WTC11 (cell line): Measurements from ENCODE around the gene TENT4B. TPM values are rescaled to one million over a fixed set of nuclear protein-coding genes. Genes with fewer than 3 reads are reported as not detected.

Experiments
- ATAC-seq: fragments of 200-7000 bp; cut with Tn5 transposase; 2 replicates; pipeline ENCODE4 v1.10.0; 2021; ENCODE audit warnings: mild to moderate bottlenecking, moderate library complexity
- CTCF ChIA-PET: fragments of 300-600 bp; sonication (Branson Sonifier 250); formaldehyde crosslinking; loops from one replicate; lab custom pipeline; 2021; ENCODE audit warnings: antibody characterized with exemption; lab: Charles Lee
- POLR2A ChIA-PET: fragments of 350-600 bp; sonication (Branson Sonifier 250); formaldehyde crosslinking; loops from one replicate; lab custom pipeline; 2021; ENCODE audit warnings: antibody characterized with exemption; lab: Charles Lee
- DNase-seq: peaks from one replicate; pipeline ENCODE4 v3.0.0; 2021; ENCODE audit warnings: low spot score
- H3K27ac Mint-ChIP-seq: 2 replicates; pipeline ENCODE4 v1.8.0; 2021; ENCODE audit warnings: mixed read lengths
- H3K27me3 Mint-ChIP-seq: 2 replicates; pipeline ENCODE4 v1.8.0; 2021; ENCODE audit warnings: low read depth, mild to moderate bottlenecking, moderate library complexity, mixed read lengths
- H3K36me3 Mint-ChIP-seq: 2 replicates; pipeline ENCODE4 v1.8.0; 2021; ENCODE audit warnings: mixed read lengths
- H3K4me1 Mint-ChIP-seq: 2 replicates; pipeline ENCODE4 v1.8.0; 2022; ENCODE audit warnings: mixed read lengths
- H3K4me3 Mint-ChIP-seq: 2 replicates; pipeline ENCODE4 v1.8.0; 2021; ENCODE audit warnings: mild to moderate bottlenecking, moderate library complexity, mixed read lengths
- H3K9me3 Mint-ChIP-seq: 2 replicates; pipeline ENCODE4 v1.8.0; 2021; ENCODE audit warnings: mixed read lengths
- CBFB ChIP-seq: sonication (generic); formaldehyde crosslinking; IDR thresholded peaks from 2 replicates; pipeline ENCODE4 v1.8.1; 2022; ENCODE audit warnings: mild to moderate bottlenecking, low read depth, missing genetic modification reagents
- ETV6 ChIP-seq: sonication (generic); formaldehyde crosslinking; IDR thresholded peaks from 2 replicates; pipeline ENCODE4 v1.8.1; 2022; ENCODE audit warnings: mild to moderate bottlenecking, missing genetic modification reagents
- FOXP1 ChIP-seq: sonication (generic); formaldehyde crosslinking; IDR thresholded peaks from 2 replicates; pipeline ENCODE4 v1.8.0; 2022; ENCODE audit warnings: missing genetic modification reagents, mild to moderate bottlenecking, moderate library complexity, borderline replicate concordance
- GABPB1 ChIP-seq: sonication (generic); formaldehyde crosslinking; IDR thresholded peaks from 2 replicates; pipeline ENCODE4 v1.8.1; 2023; ENCODE audit warnings: mild to moderate bottlenecking, missing genetic modification reagents
- HMGA2 ChIP-seq: fragments of 250-450 bp; sonication (Bioruptor Pico); IDR thresholded peaks from 2 replicates; pipeline ENCODE4 v1.4.0; 2021; ENCODE audit warnings: mild to moderate bottlenecking, moderate library complexity
- NFYB ChIP-seq: sonication (generic); formaldehyde crosslinking; conservative IDR thresholded peaks from 2 replicates; pipeline ENCODE4 v1.8.0; 2022; ENCODE audit warnings: low read depth, missing genetic modification reagents
- SMAD4 ChIP-seq: sonication (generic); formaldehyde crosslinking; IDR thresholded peaks from 2 replicates; pipeline ENCODE4 v1.8.0; 2022; ENCODE audit warnings: mild to moderate bottlenecking, missing genetic modification reagents
- TEAD4 ChIP-seq: sonication (generic); formaldehyde crosslinking; IDR thresholded peaks from 2 replicates; pipeline ENCODE4 v1.8.0; 2022; ENCODE audit warnings: mild to moderate bottlenecking, missing genetic modification reagents
- ZBTB21 ChIP-seq: sonication (generic); formaldehyde crosslinking; IDR thresholded peaks from 2 replicates; pipeline ENCODE4 v1.8.1; 2023; ENCODE audit warnings: mild to moderate bottlenecking, missing genetic modification reagents, borderline replicate concordance
- ZNF232 ChIP-seq: sonication (generic); formaldehyde crosslinking; IDR thresholded peaks from 2 replicates; pipeline ENCODE4 v1.8.0; 2022; ENCODE audit warnings: mild to moderate bottlenecking, missing genetic modification reagents
- total RNA-seq: library from RNA; stranded (reverse); gene quantifications from 3 replicates; pipeline ENCODE4 v1.2.3, GENCODE V29; 2021
- TF ChIP-seq, protein P1 (sequence below): sonication (generic); formaldehyde crosslinking; IDR thresholded peaks from 2 replicates; pipeline ENCODE4 v1.8.1; 2022; ENCODE audit warnings: low read depth, mild to moderate bottlenecking, moderate library complexity, missing genetic modification reagents, borderline replicate concordance
- TF ChIP-seq, protein P2 (sequence below): fragments of 250-450 bp; sonication (Bioruptor Pico); IDR thresholded peaks from 2 replicates; pipeline ENCODE4 v1.9.0; 2021; ENCODE audit warnings: mild to moderate bottlenecking
- TF ChIP-seq, protein P3 (sequence below): sonication (generic); formaldehyde crosslinking; conservative IDR thresholded peaks from 2 replicates; pipeline ENCODE4 v1.8.1; 2023; ENCODE audit warnings: mild to moderate bottlenecking, low read depth, missing genetic modification reagents, moderate library complexity
- TF ChIP-seq, protein P4 (sequence below): sonication (generic); formaldehyde crosslinking; IDR thresholded peaks from 2 replicates; pipeline ENCODE4 v1.8.0; 2023; ENCODE audit warnings: missing genetic modification reagents
- TF ChIP-seq, protein P5 (sequence below): sonication (generic); formaldehyde crosslinking; IDR thresholded peaks from 2 replicates; pipeline ENCODE4 v1.8.0; 2022; ENCODE audit warnings: mild to moderate bottlenecking, missing genetic modification reagents

The TENT4B gene
- total RNA-seq, 1 experiment from 2014 or later, result 14.3 TPM

DNA sequence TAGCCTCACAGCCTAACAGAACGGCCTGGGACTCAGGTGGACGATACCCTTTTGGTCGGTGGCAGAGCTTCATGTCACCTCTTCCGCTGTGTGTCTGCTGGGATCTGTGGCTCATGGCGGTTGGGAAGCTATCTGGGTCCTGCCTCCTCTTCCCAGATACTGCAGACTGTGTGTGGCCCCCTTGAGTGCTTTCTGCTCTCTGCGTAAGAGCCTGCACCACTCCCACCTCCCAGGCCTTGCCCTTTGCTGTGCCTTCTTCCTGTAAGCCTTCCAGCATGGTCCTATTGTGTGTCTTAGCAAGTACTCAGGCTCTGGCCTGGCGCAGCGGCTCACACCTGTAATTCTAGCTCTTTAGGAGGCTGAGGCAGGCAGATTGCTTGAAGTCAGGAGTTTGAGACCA, 95.7 kb downstream of the TENT4B start:
- H3K9me3 Mint-ChIP-seq, result no peaks in the 10 kb centered on the region
- no peak overlapping the region for H3K4me3 Mint-ChIP-seq
- DNase-seq (no peak), ATAC-seq (no peak)
- POLR2A ChIA-PET, result no interaction called here
- peaks cover 23% of the 10 kb centered on the region for H3K27me3 Mint-ChIP-seq
- H3K4me1 Mint-ChIP-seq, result peaks cover 37% of the 10 kb centered on the region
- no peak overlapping the region; the same call in 1 of the 2 replicates for H3K27ac Mint-ChIP-seq
- CTCF ChIA-PET, result interaction anchor here (0.6 to 1.6 kb wide), 5 partner anchors 12 to 224 kb away, joined by 3 to 5 read pairs (median 4); partner anchors contain the start of gene CNEP1R1
- no peaks in the 10 kb centered on the region for H3K36me3 Mint-ChIP-seq
- TF ChIP-seq SMAD4 (CRISPR knock-in tag), result no peak
- TF ChIP-seq, protein P1, sequence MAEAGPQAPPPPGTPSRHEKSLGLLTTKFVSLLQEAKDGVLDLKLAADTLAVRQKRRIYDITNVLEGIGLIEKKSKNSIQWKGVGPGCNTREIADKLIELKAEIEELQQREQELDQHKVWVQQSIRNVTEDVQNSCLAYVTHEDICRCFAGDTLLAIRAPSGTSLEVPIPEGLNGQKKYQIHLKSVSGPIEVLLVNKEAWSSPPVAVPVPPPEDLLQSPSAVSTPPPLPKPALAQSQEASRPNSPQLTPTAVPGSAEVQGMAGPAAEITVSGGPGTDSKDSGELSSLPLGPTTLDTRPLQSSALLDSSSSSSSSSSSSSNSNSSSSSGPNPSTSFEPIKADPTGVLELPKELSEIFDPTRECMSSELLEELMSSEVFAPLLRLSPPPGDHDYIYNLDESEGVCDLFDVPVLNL (CRISPR knock-in tag), result no peak
- TF ChIP-seq, protein P2, sequence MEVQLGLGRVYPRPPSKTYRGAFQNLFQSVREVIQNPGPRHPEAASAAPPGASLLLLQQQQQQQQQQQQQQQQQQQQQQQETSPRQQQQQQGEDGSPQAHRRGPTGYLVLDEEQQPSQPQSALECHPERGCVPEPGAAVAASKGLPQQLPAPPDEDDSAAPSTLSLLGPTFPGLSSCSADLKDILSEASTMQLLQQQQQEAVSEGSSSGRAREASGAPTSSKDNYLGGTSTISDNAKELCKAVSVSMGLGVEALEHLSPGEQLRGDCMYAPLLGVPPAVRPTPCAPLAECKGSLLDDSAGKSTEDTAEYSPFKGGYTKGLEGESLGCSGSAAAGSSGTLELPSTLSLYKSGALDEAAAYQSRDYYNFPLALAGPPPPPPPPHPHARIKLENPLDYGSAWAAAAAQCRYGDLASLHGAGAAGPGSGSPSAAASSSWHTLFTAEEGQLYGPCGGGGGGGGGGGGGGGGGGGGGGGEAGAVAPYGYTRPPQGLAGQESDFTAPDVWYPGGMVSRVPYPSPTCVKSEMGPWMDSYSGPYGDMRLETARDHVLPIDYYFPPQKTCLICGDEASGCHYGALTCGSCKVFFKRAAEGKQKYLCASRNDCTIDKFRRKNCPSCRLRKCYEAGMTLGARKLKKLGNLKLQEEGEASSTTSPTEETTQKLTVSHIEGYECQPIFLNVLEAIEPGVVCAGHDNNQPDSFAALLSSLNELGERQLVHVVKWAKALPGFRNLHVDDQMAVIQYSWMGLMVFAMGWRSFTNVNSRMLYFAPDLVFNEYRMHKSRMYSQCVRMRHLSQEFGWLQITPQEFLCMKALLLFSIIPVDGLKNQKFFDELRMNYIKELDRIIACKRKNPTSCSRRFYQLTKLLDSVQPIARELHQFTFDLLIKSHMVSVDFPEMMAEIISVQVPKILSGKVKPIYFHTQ, result no peak
- TF ChIP-seq ETV6 (CRISPR knock-in tag), result no peak
- no peak for TF ChIP-seq HMGA2
- TF ChIP-seq ZNF232, result no peak
- TF ChIP-seq FOXP1 (CRISPR knock-in tag), result no peak
- no peak for TF ChIP-seq NFYB (CRISPR knock-in tag)
- TF ChIP-seq, protein P3, sequence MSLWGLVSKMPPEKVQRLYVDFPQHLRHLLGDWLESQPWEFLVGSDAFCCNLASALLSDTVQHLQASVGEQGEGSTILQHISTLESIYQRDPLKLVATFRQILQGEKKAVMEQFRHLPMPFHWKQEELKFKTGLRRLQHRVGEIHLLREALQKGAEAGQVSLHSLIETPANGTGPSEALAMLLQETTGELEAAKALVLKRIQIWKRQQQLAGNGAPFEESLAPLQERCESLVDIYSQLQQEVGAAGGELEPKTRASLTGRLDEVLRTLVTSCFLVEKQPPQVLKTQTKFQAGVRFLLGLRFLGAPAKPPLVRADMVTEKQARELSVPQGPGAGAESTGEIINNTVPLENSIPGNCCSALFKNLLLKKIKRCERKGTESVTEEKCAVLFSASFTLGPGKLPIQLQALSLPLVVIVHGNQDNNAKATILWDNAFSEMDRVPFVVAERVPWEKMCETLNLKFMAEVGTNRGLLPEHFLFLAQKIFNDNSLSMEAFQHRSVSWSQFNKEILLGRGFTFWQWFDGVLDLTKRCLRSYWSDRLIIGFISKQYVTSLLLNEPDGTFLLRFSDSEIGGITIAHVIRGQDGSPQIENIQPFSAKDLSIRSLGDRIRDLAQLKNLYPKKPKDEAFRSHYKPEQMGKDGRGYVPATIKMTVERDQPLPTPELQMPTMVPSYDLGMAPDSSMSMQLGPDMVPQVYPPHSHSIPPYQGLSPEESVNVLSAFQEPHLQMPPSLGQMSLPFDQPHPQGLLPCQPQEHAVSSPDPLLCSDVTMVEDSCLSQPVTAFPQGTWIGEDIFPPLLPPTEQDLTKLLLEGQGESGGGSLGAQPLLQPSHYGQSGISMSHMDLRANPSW (CRISPR knock-in tag), result no peak
- TF ChIP-seq CBFB (CRISPR knock-in tag), result no peak
- TF ChIP-seq TEAD4, result no peak
- TF ChIP-seq, protein P4, sequence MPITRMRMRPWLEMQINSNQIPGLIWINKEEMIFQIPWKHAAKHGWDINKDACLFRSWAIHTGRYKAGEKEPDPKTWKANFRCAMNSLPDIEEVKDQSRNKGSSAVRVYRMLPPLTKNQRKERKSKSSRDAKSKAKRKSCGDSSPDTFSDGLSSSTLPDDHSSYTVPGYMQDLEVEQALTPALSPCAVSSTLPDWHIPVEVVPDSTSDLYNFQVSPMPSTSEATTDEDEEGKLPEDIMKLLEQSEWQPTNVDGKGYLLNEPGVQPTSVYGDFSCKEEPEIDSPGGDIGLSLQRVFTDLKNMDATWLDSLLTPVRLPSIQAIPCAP (CRISPR knock-in tag), result no peak
- TF ChIP-seq, protein P5, sequence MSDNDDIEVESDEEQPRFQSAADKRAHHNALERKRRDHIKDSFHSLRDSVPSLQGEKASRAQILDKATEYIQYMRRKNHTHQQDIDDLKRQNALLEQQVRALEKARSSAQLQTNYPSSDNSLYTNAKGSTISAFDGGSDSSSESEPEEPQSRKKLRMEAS (CRISPR knock-in tag), result no peak
- TF ChIP-seq, all 79 proteins: peak for 0

DNA sequence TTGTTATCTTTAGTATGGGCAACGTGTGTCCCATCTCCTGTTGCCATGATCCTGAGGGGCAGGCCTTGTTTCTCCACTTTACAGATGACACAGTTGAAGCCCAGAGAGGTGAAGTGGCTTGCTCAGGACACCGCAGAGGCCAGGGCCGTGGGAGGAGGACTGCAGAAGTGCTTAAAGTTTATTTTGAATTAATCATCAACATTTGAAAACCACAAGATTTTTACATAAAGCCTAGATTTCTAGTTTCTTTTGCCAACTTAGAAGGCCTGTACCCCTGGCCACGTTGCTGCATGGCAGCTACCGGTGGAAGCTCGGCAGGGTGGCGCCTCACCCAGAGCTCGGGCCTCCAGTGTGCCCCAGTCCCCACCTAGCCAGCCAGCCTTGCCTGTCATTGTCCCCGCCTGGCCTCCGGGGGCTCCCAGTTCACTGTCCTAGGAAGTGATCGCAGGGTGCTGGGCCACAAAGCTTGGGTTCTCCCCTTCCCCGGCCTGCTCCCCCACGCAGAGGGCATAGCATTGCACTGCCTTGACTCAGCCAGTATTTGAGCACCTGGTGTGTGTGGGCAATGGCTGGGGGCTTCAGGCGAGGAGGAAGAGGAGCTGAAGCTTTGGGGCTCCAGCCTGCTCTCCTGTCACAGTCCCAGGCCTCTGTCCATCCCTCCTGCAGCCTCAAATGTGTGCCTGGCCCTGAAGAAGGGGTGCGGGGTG, 98.4 kb downstream of the TENT4B start:
- H3K9me3 Mint-ChIP-seq, result no peaks in the 10 kb centered on the region
- H3K4me3 Mint-ChIP-seq, result no peak overlapping the region
- H3K27me3 Mint-ChIP-seq, result peaks cover 10% of the 10 kb centered on the region
- ChIA-PET CTCF (interaction anchor here (0.7 to 1.7 kb wide), 3 partner anchors 24 to 42 kb away, joined by 3 to 5 read pairs (median 3); no protein-coding TSS in a partner anchor), POLR2A (no interaction called here)
- ATAC-seq (no peak; the same call in 1 of the 2 replicates), DNase-seq (no peak)
- H3K4me1 Mint-ChIP-seq, result peaks cover 25% of the 10 kb centered on the region
- TF ChIP-seq GABPB1 (CRISPR knock-in tag) (no peak), ZBTB21 (CRISPR knock-in tag) (no peak)
- no peaks in the 10 kb centered on the region for H3K36me3 Mint-ChIP-seq
- H3K27ac Mint-ChIP-seq, result no peak overlapping the region
